HPDE6-E6E7 (cell line): ENCODE results near the gene ARHGEF11.

Source experiments
- DNase-seq: peaks from one replicate; pipeline ENCODE4 v3.0.0; 2011; ENCODE audit warnings: missing footprints; ENCODE audit errors: extremely low spot score

ARHGEF11 gene

DNA sequence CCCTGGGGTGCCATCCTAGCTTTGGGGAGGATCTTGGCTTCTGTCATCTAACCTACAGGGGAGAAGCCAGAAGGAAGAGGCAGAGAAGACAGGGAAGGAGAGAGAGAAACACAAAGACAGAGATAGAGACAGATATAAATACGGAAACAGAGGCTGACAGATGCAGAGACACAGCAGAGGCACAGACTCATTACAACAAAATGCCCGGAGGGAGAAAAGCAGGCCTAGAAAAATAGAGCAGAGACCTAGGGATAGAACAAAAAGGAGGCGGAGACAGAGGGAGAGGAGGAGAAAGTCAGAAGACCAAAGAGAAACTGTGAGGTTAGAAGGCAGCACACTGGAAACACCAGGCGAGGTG, 150.1 kb downstream of the ARHGEF11 start:
- DNase-seq: no peak

GRCh38 chr1:156894711-156895454, 150.7 kb downstream of the ARHGEF11 start:
- DNase-seq: no peak

GRCh38 chr1:156894001-156894400, 151.5 kb downstream of the ARHGEF11 start:
- DNase-seq: no peak

DNA sequence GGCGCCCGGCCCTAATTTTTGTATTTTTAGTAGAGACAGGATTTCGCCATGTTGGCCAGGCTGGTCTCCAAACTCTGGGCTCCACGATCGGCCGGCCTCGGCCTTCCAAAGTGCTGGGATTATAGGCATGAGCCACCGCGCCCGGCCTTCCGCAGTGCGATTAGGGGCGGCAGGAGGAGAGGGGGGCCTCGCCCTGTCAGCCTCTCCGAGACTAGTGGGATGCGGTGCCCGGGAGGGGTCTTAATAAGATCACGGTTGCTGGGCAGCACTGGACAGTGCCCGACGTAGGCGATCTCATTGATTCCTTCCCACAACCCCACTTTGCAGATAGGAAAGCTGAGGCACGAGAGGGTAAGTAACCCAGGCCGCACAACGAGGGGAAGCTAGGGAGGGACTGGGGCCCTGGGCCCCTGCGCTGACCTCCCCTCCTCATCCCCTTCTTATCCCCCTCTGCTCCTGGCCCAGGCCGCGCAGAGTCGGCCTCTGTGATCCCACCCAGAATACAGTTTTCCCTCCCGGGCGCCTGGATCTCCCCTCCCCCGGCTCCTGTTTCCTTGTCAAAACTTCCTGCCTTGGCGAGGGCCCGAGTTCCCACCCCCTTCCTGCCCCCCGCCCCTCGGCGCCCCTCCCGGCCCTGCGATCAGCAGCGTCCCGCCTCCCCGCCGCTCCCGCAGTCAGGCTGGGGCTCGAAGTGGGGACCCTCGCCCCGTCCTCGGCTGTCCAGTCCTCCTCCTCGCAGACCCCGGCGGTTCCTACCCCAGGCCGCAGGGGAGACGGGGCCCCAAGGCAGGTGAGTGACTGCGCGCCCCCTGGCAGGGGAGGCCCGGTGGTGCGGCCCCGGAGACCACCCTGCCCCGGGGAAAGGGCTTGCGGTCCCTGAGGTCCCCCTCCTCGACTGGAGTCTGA, 152.2 kb downstream of the ARHGEF11 start, which contains the start of gene PEAR1:
Gene PEAR1 (plus strand): TSS at position 671 of the 906 bp plus-strand sequence. CDS start 10,209 bp downstream, outside the sequence.
- DNase-seq: no peak

DNA sequence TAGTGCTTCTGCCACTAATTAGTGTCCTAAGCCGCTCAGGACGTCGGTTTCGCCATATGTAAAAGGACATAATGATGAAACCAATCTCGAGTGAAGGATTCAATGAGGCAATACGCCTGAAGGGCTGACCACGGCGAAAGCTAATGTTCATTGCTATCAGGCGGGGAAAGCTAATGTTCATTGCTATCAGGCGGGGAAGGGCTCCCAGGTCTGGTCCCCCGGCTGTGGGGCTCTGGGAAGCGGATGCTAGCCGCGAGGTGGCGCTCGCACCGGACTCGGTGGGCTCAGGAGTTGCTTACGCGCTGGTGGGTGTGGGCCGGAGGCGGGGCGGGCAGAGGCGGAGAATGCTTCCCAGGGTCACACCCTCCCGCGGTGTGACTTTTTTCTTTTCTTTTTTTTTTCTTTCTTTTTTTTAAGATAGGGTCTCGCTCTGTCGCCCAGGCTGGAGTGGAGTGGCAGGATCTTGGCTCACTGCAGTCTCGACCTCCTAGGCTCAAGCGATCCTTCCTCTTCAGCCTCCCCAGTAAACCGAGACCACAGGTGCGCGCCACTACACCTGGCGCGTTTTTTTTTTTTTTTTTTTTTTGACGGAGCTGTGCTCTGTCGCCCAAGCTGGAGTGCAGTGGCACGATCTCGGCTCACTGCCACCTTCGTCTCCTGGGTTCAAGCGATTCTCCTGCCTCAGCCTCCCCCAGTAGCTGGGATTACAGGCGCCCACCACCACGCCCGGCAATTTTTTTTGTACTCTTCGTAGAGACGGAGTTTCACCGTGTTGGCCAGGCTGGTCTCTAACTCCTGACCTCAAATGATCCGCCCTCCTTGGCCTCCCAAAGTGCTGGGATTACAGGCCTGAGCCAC, 153.1 kb downstream of the ARHGEF11 start:
- peak; percentile 89 for DNase-seq

GRCh38 chr1:156889802-156890580, 155.6 kb downstream of the ARHGEF11 start:
- peak; percentile 64 for DNase-seq

DNA sequence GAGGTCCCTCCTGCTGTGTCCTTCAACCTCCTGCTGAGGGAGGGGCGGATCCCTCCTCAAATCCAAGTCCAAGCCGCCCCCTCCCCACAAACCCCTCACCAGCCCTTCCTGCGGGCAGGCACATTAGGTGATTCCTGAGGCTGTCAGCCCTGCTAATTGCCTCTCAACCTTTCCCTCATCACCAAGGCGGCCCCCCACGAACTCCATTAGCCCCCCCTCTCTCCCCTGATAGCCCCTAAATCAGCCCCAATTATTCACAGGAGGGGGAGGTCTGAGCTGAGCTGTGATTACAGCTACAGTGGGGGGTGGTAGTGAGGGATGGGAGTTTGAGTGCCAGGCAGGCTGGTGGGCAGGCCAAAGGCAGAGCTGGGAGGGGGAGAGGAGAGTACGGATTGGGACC, 157.8 kb downstream of the ARHGEF11 start:
- no peak for DNase-seq

GRCh38 chr1:156887317-156887716, 158.2 kb downstream of the ARHGEF11 start:
- DNase-seq: no peak

DNA sequence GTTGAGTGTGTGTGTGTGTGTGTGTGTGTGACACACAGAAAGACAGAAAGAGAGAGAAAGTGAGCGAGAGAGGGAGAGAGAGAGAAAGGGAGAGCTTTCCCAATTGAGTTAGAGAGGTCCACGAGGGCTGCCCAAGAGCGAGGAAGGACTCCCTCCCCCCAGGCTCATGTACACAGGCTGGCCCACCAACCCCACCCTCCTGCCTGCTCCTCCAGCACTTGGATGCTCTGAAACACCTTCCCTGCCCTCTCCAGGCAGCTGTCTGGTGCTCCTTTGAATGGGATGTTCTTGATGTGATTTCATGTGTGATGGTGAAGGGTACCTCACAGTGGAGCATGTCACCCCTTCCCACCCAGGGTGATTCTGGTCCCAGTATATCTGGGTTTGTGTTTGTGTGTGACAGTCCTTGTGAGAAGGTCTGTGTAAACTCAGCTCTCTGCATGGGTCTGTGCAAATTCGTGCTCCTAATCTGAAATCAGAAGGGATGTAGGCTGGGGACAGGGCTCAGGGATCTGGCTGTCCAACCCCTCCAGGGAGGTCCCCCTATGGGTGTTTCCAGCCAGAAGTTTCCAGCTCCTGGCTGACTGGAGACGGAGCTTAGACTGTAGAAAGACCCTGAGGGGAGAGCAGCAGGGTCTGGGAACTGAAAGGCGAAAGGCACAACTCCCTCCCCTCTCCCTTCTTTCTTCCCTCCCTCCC, 158.8 kb downstream of the ARHGEF11 start:
- DNase-seq: no peak

GRCh38 chr1:156885880-156886355, 159.6 kb downstream of the ARHGEF11 start:
- DNase-seq: no peak

DNA sequence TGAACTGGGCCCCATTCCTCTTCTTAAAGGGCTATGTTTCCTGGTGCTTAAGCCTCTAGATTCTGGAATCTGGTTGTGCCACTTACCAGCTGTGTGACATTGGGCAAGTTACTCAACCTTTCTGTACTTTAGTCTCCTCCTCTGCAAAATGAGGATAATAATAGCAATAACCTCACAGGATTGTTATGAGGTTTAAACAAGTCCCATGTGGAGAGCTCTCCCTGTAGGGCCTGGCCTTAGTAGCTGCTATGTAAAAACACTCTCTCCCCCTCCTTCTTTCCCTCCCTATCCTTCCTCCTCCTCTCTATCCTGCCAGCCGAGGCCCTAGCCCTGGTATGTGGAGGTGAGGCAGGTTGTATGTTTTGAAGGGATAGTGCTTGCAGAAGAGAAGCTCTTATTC, 160.2 kb downstream of the ARHGEF11 start:
- DNase-seq: no peak
